NB4 (cell line): ENCODE data around the gene BPTF.

Experiments
- CTCF ChIP-seq: IDR thresholded peaks from one replicate; pipeline ENCODE4 v1.5.1; 2012; ENCODE audit warnings: low read depth, low read length
- POLR2A ChIP-seq: IDR thresholded peaks from 2 replicates; pipeline ENCODE4 v1.6.1; 2011; ENCODE audit warnings: mild to moderate bottlenecking; ENCODE audit not compliant: insufficient read length; ENCODE audit errors: extremely low read depth

GRCh38 chr17:67863624-67864247 is 38.4 kb downstream of the BPTF start:
- TF ChIP-seq POLR2A (no peak), CTCF (no peak)
